H1 (cell line): Measurements from ENCODE around the gene AAGAB. TPM values are rescaled to one million over a fixed set of nuclear protein-coding genes. Genes with fewer than 3 reads are reported as not detected.

Experiments used
- BCL11A ChIP-seq, 2 experiments: IDR thresholded peaks; one replicate each; pipeline ENCODE4 v1.6.1; 2011; ENCODE audit warnings: low read depth in 2 of 2, low read length in 2 of 2, mild to moderate bottlenecking in 2 of 2
- BRCA1 ChIP-seq: IDR thresholded peaks from 2 replicates; pipeline ENCODE4 v1.6.1; 2012; ENCODE audit warnings: low read depth, low read length, improper control_type of control experiment
- EP300 ChIP-seq, 2 experiments: IDR thresholded peaks; 1 replicate in 1 of 2; 2 replicates in 1 of 2; pipeline ENCODE4 v1.6.1; 2011 to 2012; ENCODE audit warnings: low read depth in 2 of 2, low read length in 2 of 2, mild to moderate bottlenecking in 2 of 2, borderline replicate concordance in 1 of 2, inconsistent platforms in 1 of 2, moderate library complexity in 1 of 2
- HDAC2 ChIP-seq, 2 experiments: fragments of 300-600 bp in 1 of 2; sonication (generic) in 1 of 2; IDR thresholded peaks; 2 replicates each; pipeline ENCODE4 v1.6.1; 2011 to 2012; ENCODE audit warnings: low read depth in 2 of 2, low read length in 2 of 2, mild to moderate bottlenecking in 2 of 2, moderate library complexity in 2 of 2, borderline replicate concordance in 1 of 2, inconsistent platforms in 1 of 2
- MAX ChIP-seq: IDR thresholded peaks from 2 replicates; pipeline ENCODE4 v1.6.1; 2012; ENCODE audit warnings: inconsistent platforms
- SIRT6 ChIP-seq: IDR thresholded peaks from one replicate; pipeline ENCODE4 v1.7.1; 2012; ENCODE audit warnings: low read length, inconsistent platforms
- TAF7 ChIP-seq: optimal IDR thresholded peaks from 2 replicates; pipeline ENCODE3; 2011; ENCODE audit warnings: low read depth, mild to moderate bottlenecking, inconsistent platforms, low read length, moderate library complexity, borderline replicate concordance
- polyA plus RNA-seq, 7 experiments: library from polyadenylated mRNA; depleted of rRNA in 3 of 7; stranded (reverse) in 5 of 7; unstranded in 2 of 7; fragments of >200 nt in 5 of 7; fragments of 200-250 nt in 2 of 7; gene quantifications; 1 replicate in 5 of 7; 2 replicates in 1 of 7; 4 replicates in 1 of 7; pipeline versions ENCODE4 v1.2.1 to v1.2.3, GENCODE V29; 2011 to 2013; ENCODE audit warnings: missing spikeins in 2 of 7, mixed read lengths in 2 of 7
- total RNA-seq: library from RNA; stranded (reverse); fragmentation: NEBNext Ultra II Directional; extraction: Animal tissue kit (Norgen Biotek cat#: 25700); gene quantifications from 2 replicates; pipeline ENCODE4 v1.2.1, GENCODE V29; 2021

AAGAB gene
- total and polyA plus RNA-seq, 2 of the 8 experiments (the other 6 are each of a cell fraction or from before 2014, with no cell fraction given), result 20.1 to 45.9 TPM

GRCh38 chr15:67166280-67167009, 88.0 kb downstream of the AAGAB start (continued):
- no peak for TF ChIP-seq BRCA1
- no peak for TF ChIP-seq TAF7
- no peak for TF ChIP-seq HDAC2 (IDR thresholded peaks at IDR 0.05; ENCODE audit: borderline replicate concordance in 1 of 2, low read depth in 2 of 2, low read length in 2 of 2)
- no peak for TF ChIP-seq SIRT6
- no peak for TF ChIP-seq EP300 (IDR thresholded peaks at IDR 0.05; ENCODE audit: borderline replicate concordance in 1 of 2, low read depth in 2 of 2, low read length in 2 of 2)
- TF ChIP-seq BCL11A (IDR thresholded peaks at IDR 0.05; ENCODE audit: low read depth in 2 of 2, low read length in 2 of 2), result no peak
- TF ChIP-seq MAX, result no peak
